ENCODE data around the gene TMEM163. TPM values are rescaled to one million over a fixed set of nuclear protein-coding genes. Genes with fewer than 3 reads are reported as not detected.

TMEM163 gene
- polyA plus RNA-seq, 2 donors: 0.10 to 0.11 TPM

GRCh38 chr2:134436706-134437105 lies 282.1 kb downstream of the TMEM163 start:
- WGBS, 2 donors: 94 to 96% methylated on average over 7 of the region's 7 CpGs
- Histone ChIP-seq H3K36me3 (ENCODE audit: control insufficient read depth in 2 of 2, insufficient read depth in 2 of 2, low read length in 1 of 2) (peaks cover 0 to 11% of the 10 kb centered on the region in 2 donors), H3K9me3 (ENCODE audit: control insufficient read depth in 2 of 2, insufficient read depth in 1 of 2, low read depth in 1 of 2, low read length in 1 of 2) (no peaks in the 10 kb centered on the region), H3K4me1 (ENCODE audit: control insufficient read depth in 2 of 2, insufficient read depth in 2 of 2, low read length in 1 of 2) (no peaks in the 10 kb centered on the region), H3K27ac (ENCODE audit: low read depth in 2 of 2, low read length in 1 of 2) (no peak overlapping the region), H3K27me3 (ENCODE audit: control insufficient read depth in 1 of 2, insufficient read depth in 2 of 2, low read length in 2 of 2) (no peaks in the 10 kb centered on the region), H3K4me3 (ENCODE audit: low read depth in 1 of 2, low read length in 2 of 2) (no peak overlapping the region)

GRCh38 chr2:134435936-134436335 lies 282.9 kb downstream of the TMEM163 start:
- Histone ChIP-seq H3K4me1 (ENCODE audit: control insufficient read depth in 2 of 2, insufficient read depth in 2 of 2, low read length in 1 of 2) (no peaks in the 10 kb centered on the region), H3K27me3 (ENCODE audit: control insufficient read depth in 1 of 2, insufficient read depth in 2 of 2, low read length in 2 of 2) (no peaks in the 10 kb centered on the region), H3K4me3 (ENCODE audit: low read depth in 1 of 2, low read length in 2 of 2) (no peak overlapping the region), H3K36me3 (ENCODE audit: control insufficient read depth in 2 of 2, insufficient read depth in 2 of 2, low read length in 1 of 2) (peaks cover 0 to 7% of the 10 kb centered on the region in 2 donors), H3K27ac (ENCODE audit: low read depth in 2 of 2, low read length in 1 of 2) (no peak overlapping the region), H3K9me3 (ENCODE audit: control insufficient read depth in 2 of 2, insufficient read depth in 1 of 2, low read depth in 1 of 2, low read length in 1 of 2) (no peaks in the 10 kb centered on the region)

DNA sequence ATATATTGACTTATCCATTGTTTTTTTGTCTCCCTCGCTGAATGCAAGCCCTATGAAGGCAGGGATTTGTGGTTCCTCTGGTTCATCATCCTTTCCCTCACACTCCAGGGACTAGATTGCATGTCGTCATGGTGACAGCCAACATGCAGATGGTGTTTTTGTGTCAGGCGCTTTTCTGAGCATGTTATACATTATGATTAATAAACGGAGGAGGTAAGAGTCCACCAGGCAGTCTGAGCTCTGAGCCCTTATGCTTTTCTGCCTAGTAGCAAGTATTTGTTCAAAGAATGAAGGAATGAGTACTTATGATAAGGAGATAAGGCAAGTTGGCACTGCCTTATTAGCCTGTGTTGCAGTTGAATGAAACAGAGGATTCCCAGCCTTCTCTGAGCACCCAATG lies 283.3 kb downstream of the TMEM163 start:
- Histone ChIP-seq H3K4me1 (ENCODE audit: control insufficient read depth in 2 of 2, insufficient read depth in 2 of 2, low read length in 1 of 2) (no peaks in the 10 kb centered on the region), H3K4me3 (ENCODE audit: low read depth in 1 of 2, low read length in 2 of 2) (no peak overlapping the region), H3K36me3 (ENCODE audit: control insufficient read depth in 2 of 2, insufficient read depth in 2 of 2, low read length in 1 of 2) (peaks cover 0 to 7% of the 10 kb centered on the region in 2 donors), H3K9me3 (ENCODE audit: control insufficient read depth in 2 of 2, insufficient read depth in 1 of 2, low read depth in 1 of 2, low read length in 1 of 2) (no peaks in the 10 kb centered on the region), H3K27me3 (ENCODE audit: control insufficient read depth in 1 of 2, insufficient read depth in 2 of 2, low read length in 2 of 2) (no peaks in the 10 kb centered on the region), H3K27ac (ENCODE audit: low read depth in 2 of 2, low read length in 1 of 2) (no peak overlapping the region)
- 82 to 94% methylated on average over 4 of the region's 4 CpGs for WGBS, 2 donors

DNA sequence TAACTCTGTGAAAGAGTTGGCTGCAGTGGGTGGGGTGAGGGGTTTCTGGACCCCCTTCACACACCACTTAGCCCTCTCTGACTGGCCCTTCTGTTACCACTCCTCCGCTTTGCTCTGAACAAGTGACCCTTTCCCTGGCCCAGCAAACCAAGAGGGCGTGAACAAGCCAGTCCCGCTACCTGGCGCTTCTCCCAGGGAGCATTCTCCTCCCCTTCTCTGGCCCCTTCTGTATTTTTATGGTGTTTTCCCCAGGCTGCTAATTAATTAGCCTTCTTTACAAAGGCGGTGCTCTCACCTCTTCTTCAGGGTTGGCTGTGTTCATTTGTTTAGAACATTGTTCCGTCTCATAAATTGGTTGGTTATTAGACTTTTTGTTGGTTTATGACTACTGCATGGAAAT lies 284.8 kb downstream of the TMEM163 start:
- Histone ChIP-seq H3K4me3 (ENCODE audit: low read depth in 1 of 2, low read length in 2 of 2) (no peak overlapping the region), H3K27ac (ENCODE audit: low read depth in 2 of 2, low read length in 1 of 2) (no peak overlapping the region), H3K4me1 (ENCODE audit: control insufficient read depth in 2 of 2, insufficient read depth in 2 of 2, low read length in 1 of 2) (no peaks in the 10 kb centered on the region), H3K27me3 (ENCODE audit: control insufficient read depth in 1 of 2, insufficient read depth in 2 of 2, low read length in 2 of 2) (no peaks in the 10 kb centered on the region), H3K36me3 (ENCODE audit: control insufficient read depth in 2 of 2, insufficient read depth in 2 of 2, low read length in 1 of 2) (peaks cover 2 to 4% of the 10 kb centered on the region in 2 donors), H3K9me3 (ENCODE audit: control insufficient read depth in 2 of 2, insufficient read depth in 1 of 2, low read depth in 1 of 2, low read length in 1 of 2) (no peaks in the 10 kb centered on the region)
- 90 to 95% methylated on average over 6 of the region's 6 CpGs for WGBS, 2 donors

- Histone ChIP-seq H3K4me1 (ENCODE audit: control insufficient read depth in 2 of 2, insufficient read depth in 2 of 2, low read length in 1 of 2) (no peaks in the 10 kb centered on the region), H3K4me3 (ENCODE audit: low read depth in 1 of 2, low read length in 2 of 2) (no peak overlapping the region), H3K27me3 (ENCODE audit: control insufficient read depth in 1 of 2, insufficient read depth in 2 of 2, low read length in 2 of 2) (no peaks in the 10 kb centered on the region), H3K27ac (ENCODE audit: low read depth in 2 of 2, low read length in 1 of 2) (no peak overlapping the region), H3K9me3 (ENCODE audit: control insufficient read depth in 2 of 2, insufficient read depth in 1 of 2, low read depth in 1 of 2, low read length in 1 of 2) (no peaks in the 10 kb centered on the region), H3K36me3 (ENCODE audit: control insufficient read depth in 2 of 2, insufficient read depth in 2 of 2, low read length in 1 of 2) (peaks cover 2 to 4% of the 10 kb centered on the region in 2 donors)
- 82 to 90% methylated on average over 7 of the region's 7 CpGs for WGBS, 2 donors
These were observed 285.3 kb downstream of the TMEM163 start for GRCh38 chr2:134433469-134433868.

DNA sequence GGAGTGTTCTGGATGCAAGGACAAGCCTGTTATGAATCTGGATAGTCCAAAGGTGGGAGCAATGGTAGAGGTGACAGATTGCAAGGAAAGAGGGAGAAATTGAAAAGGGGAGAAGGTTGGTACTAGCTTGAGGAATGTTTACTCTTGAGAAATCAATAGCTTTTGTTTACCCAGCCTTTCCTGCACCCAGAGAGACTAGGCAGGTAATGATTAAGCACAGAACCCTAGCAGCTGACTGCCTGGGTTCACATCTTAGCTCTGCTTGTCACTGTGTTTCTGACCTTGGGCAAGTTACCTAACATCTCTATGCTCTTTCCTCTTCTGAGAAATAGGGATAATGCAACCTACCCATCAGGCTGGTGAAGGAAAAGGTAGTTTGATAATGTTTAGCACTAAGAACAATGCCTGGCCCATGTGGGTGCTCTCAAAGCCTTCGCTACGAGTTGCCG lies 286.3 kb downstream of the TMEM163 start:
- no peak overlapping the region for H3K27ac ChIP-seq (ENCODE audit: low read depth in 2 of 2, low read length in 1 of 2)
- H3K4me3 ChIP-seq (ENCODE audit: low read depth in 1 of 2, low read length in 2 of 2): no peak overlapping the region
- H3K27me3 ChIP-seq (ENCODE audit: control insufficient read depth in 1 of 2, insufficient read depth in 2 of 2, low read length in 2 of 2): no peaks in the 10 kb centered on the region
- WGBS, 2 donors: 81 to 97% methylated on average over 3 of the region's 3 CpGs
- no peaks in the 10 kb centered on the region for H3K9me3 ChIP-seq (ENCODE audit: control insufficient read depth in 2 of 2, insufficient read depth in 1 of 2, low read depth in 1 of 2, low read length in 1 of 2)
- no peaks in the 10 kb centered on the region for H3K4me1 ChIP-seq (ENCODE audit: control insufficient read depth in 2 of 2, insufficient read depth in 2 of 2, low read length in 1 of 2)
- peaks cover 4% of the 10 kb centered on the region in 2 donors for H3K36me3 ChIP-seq (ENCODE audit: control insufficient read depth in 2 of 2, insufficient read depth in 2 of 2, low read length in 1 of 2)

- WGBS, 2 donors: 80% methylated on average over 2 of the region's 2 CpGs
- no peaks in the 10 kb centered on the region for H3K4me1 ChIP-seq (ENCODE audit: control insufficient read depth in 2 of 2, insufficient read depth in 2 of 2, low read length in 1 of 2)
- H3K36me3 ChIP-seq (ENCODE audit: control insufficient read depth in 2 of 2, insufficient read depth in 2 of 2, low read length in 1 of 2): peaks cover 4% of the 10 kb centered on the region in 2 donors
- H3K4me3 ChIP-seq (ENCODE audit: low read depth in 1 of 2, low read length in 2 of 2): no peak overlapping the region
- H3K27ac ChIP-seq (ENCODE audit: low read depth in 2 of 2, low read length in 1 of 2): no peak overlapping the region
- H3K9me3 ChIP-seq (ENCODE audit: control insufficient read depth in 2 of 2, insufficient read depth in 1 of 2, low read depth in 1 of 2, low read length in 1 of 2): no peaks in the 10 kb centered on the region
- H3K27me3 ChIP-seq (ENCODE audit: control insufficient read depth in 1 of 2, insufficient read depth in 2 of 2, low read length in 2 of 2): no peaks in the 10 kb centered on the region
These were observed 286.9 kb downstream of the TMEM163 start for GRCh38 chr2:134431838-134432434.

- 88 to 92% methylated on average over 4 of the region's 4 CpGs for WGBS, 2 donors
- peaks cover 2 to 4% of the 10 kb centered on the region in 2 donors for H3K36me3 ChIP-seq (ENCODE audit: control insufficient read depth in 2 of 2, insufficient read depth in 2 of 2, low read length in 1 of 2)
- H3K27ac ChIP-seq (ENCODE audit: low read depth in 2 of 2, low read length in 1 of 2): no peak overlapping the region
These were observed 288.9 kb downstream of the TMEM163 start for GRCh38 chr2:134429886-134430285.

DNA sequence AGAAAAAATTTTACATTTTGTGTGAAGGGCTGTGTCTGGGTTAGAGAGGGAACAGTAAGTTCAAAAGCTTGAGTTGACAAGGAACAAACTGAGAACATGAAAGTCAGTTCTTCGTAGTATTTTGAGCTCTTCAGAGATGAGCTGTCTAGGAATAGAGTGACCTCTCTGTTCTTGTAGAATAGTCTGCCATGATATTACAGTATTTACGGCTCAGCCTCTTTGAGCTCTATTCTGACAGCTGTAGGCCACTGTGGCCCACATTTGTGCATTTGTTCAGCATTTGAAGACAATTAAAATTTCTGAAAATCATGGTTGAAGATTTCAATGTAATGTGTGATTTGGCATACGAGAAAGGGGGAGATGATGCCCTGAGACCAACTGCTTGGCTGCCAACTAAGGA lies 292.1 kb downstream of the TMEM163 start:
- Histone ChIP-seq H3K9me3 (ENCODE audit: control insufficient read depth in 2 of 2, insufficient read depth in 1 of 2, low read depth in 1 of 2, low read length in 1 of 2) (no peaks in the 10 kb centered on the region), H3K4me1 (ENCODE audit: control insufficient read depth in 2 of 2, insufficient read depth in 2 of 2, low read length in 1 of 2) (no peaks in the 10 kb centered on the region), H3K36me3 (ENCODE audit: control insufficient read depth in 2 of 2, insufficient read depth in 2 of 2, low read length in 1 of 2) (peaks cover 2 to 4% of the 10 kb centered on the region in 2 donors), H3K27me3 (ENCODE audit: control insufficient read depth in 1 of 2, insufficient read depth in 2 of 2, low read length in 2 of 2) (no peaks in the 10 kb centered on the region), H3K4me3 (ENCODE audit: low read depth in 1 of 2, low read length in 2 of 2) (no peak overlapping the region), H3K27ac (ENCODE audit: low read depth in 2 of 2, low read length in 1 of 2) (no peak overlapping the region)
- 85 to 89% methylated on average over 3 of the region's 3 CpGs for WGBS, 2 donors

More at GRCh38 chr2:134429886-134430285, 288.9 kb downstream of the TMEM163 start:
- Histone ChIP-seq H3K4me1 (ENCODE audit: control insufficient read depth in 2 of 2, insufficient read depth in 2 of 2, low read length in 1 of 2) (no peaks in the 10 kb centered on the region), H3K4me3 (ENCODE audit: low read depth in 1 of 2, low read length in 2 of 2) (no peak overlapping the region), H3K27me3 (ENCODE audit: control insufficient read depth in 1 of 2, insufficient read depth in 2 of 2, low read length in 2 of 2) (no peaks in the 10 kb centered on the region), H3K9me3 (ENCODE audit: control insufficient read depth in 2 of 2, insufficient read depth in 1 of 2, low read depth in 1 of 2, low read length in 1 of 2) (no peaks in the 10 kb centered on the region)

Measured in esophagus (tissue), 2 donors.